Endothelial cell of umbilical vein (primary cell): ENCODE data around the gene ZMIZ1. TPM values are rescaled to one million over a fixed set of nuclear protein-coding genes. Genes with fewer than 3 reads are reported as not detected.

Experiments
- BruUV-seq: library from RNA; stranded (reverse); fragments of 400-500 nt; replicated peaks from 2 replicates; lab custom pipeline; 2021; lab: Mats Ljungman, UMichigan
- CTCF ChIA-PET: fragments of 300-600, 350-600 bp; sonication (Branson Sonifier 250); formaldehyde crosslinking; loops from one replicate; lab custom pipeline; 2021; ENCODE audit warnings: antibody characterized with exemption, inconsistent platforms; lab: Charles Lee
- POLR2A ChIA-PET: fragments of 300-600, 350-600 bp; sonication (Branson Sonifier 250); formaldehyde crosslinking; loops from one replicate; lab custom pipeline; 2021; ENCODE audit warnings: antibody characterized with exemption, inconsistent platforms; lab: Charles Lee
- DNase-seq: peaks from one replicate; pipeline ENCODE4 v3.0.0-alpha.2; 2011; ENCODE audit warnings: low read depth, low spot score
- FAIRE-seq: peaks from 2 replicates; lab custom pipeline; 2011; peaks lifted over from hg19 to GRCh38; lab: Jason Lieb, UNC
- H2AFZ ChIP-seq: 2 replicates; pipeline ENCODE4 v1.6.0; 2012; ENCODE audit warnings: low read depth, low read length, control low read depth, inconsistent platforms
- H3K27ac ChIP-seq: 2 replicates; pipeline ENCODE4 v1.5.1; 2011; ENCODE audit warnings: low read depth, mild to moderate bottlenecking, control low read depth, low read length, moderate library complexity; ENCODE audit not compliant: insufficient read depth
- H3K27me3 ChIP-seq, 2 experiments: 2 replicates each; pipeline versions ENCODE4 v1.6.0 to v1.6.1; 2011; ENCODE audit warnings: low read length in 2 of 2, mixed read lengths in 1 of 2; ENCODE audit not compliant: control insufficient read depth in 2 of 2, insufficient read depth in 2 of 2
- H3K36me3 ChIP-seq, 2 experiments: 2 replicates in 1 of 2; 3 replicates in 1 of 2; pipeline ENCODE4 v1.5.1; 2011; ENCODE audit warnings: low read length in 2 of 2, mild to moderate bottlenecking in 1 of 2, moderate library complexity in 1 of 2; ENCODE audit not compliant: control insufficient read depth in 2 of 2, insufficient read depth in 2 of 2; ENCODE audit errors: extremely low read depth in 1 of 2
- H3K4me1 ChIP-seq: 3 replicates; pipeline ENCODE4 v1.5.1; 2011; ENCODE audit warnings: mild to moderate bottlenecking, low read length; ENCODE audit not compliant: control insufficient read depth, insufficient read depth; ENCODE audit errors: extremely low read depth
- H3K4me2 ChIP-seq: 2 replicates; pipeline ENCODE4 v1.6.1; 2011; ENCODE audit warnings: low read length, control low read depth, mixed read lengths; ENCODE audit not compliant: insufficient read depth
- H3K4me3 ChIP-seq, 3 experiments: fragments of 200-600 bp in 1 of 3; sonication (generic), shearing (Covaris generic) in 1 of 3; replicated peaks in 1 of 3; 2 replicates each; pipeline ENCODE4 v1.5.1; 2011 to 2016; ENCODE audit warnings: control low read depth in 3 of 3, low read length in 3 of 3, mild to moderate bottlenecking in 2 of 3, inconsistent platforms in 1 of 3, low read depth in 1 of 3, moderate library complexity in 1 of 3; ENCODE audit not compliant: insufficient read depth in 1 of 3
- H3K79me2 ChIP-seq: 2 replicates; pipeline ENCODE4 v1.6.0; 2012; ENCODE audit warnings: low read length, inconsistent platforms; ENCODE audit not compliant: control insufficient read depth, insufficient read depth
- H3K9ac ChIP-seq: replicated peaks from 2 replicates; pipeline ENCODE3; 2011; ENCODE audit warnings: low read length, control low read depth; ENCODE audit not compliant: insufficient read depth; ENCODE audit errors: extremely low read depth
- H3K9me1 ChIP-seq: replicated peaks from 3 replicates; pipeline ENCODE4 v1.6.0; 2011; ENCODE audit warnings: mild to moderate bottlenecking, low read length; ENCODE audit not compliant: control insufficient read depth, insufficient read depth; ENCODE audit errors: extremely low read depth
- H3K9me3 ChIP-seq: replicated peaks from 2 replicates; pipeline ENCODE4 v1.5.1; 2012; ENCODE audit warnings: low read length, inconsistent platforms; ENCODE audit not compliant: control insufficient read depth, insufficient read depth
- H4K20me1 ChIP-seq: replicated peaks from 2 replicates; pipeline ENCODE3; 2011; ENCODE audit warnings: mild to moderate bottlenecking, low read length; ENCODE audit not compliant: control insufficient read depth, insufficient read depth; ENCODE audit errors: extremely low read depth
- CTCF ChIP-seq, 2 donors: IDR thresholded peaks; 1 replicate in 1 of 2; 2 replicates in 1 of 2; pipeline ENCODE4 v1.5.1; 2011; ENCODE audit warnings: low read length in 2 of 2, mild to moderate bottlenecking in 2 of 2, moderate library complexity in 2 of 2, control low read depth in 1 of 2, inconsistent platforms in 1 of 2, low read depth in 1 of 2; ENCODE audit not compliant: insufficient read depth in 1 of 2; ENCODE audit errors: extremely low read depth in 1 of 2
- EZH2 ChIP-seq: IDR thresholded peaks from 2 replicates; pipeline ENCODE4 v1.6.1; 2012; ENCODE audit warnings: borderline replicate concordance, low read depth, mild to moderate bottlenecking, moderate library complexity, low read length, inconsistent platforms; ENCODE audit not compliant: severe bottlenecking
- FOS ChIP-seq: IDR thresholded peaks from 2 replicates; pipeline ENCODE4 v1.6.1; 2011; ENCODE audit warnings: mild to moderate bottlenecking, low read length, moderate library complexity, borderline replicate concordance; ENCODE audit not compliant: insufficient read depth
- GATA2 ChIP-seq: IDR thresholded peaks from 2 replicates; pipeline ENCODE4 v1.7.0; 2011; ENCODE audit warnings: low read depth, mild to moderate bottlenecking, moderate library complexity, mixed read lengths, low read length; ENCODE audit not compliant: insufficient read length, insufficient read depth
- JUN ChIP-seq: IDR thresholded peaks from 2 replicates; pipeline ENCODE4 v1.6.1; 2011; ENCODE audit warnings: borderline replicate concordance, low read depth; ENCODE audit not compliant: insufficient read length, insufficient read depth
- MAX ChIP-seq: IDR thresholded peaks from 2 replicates; pipeline ENCODE4 v1.6.1; 2011; ENCODE audit not compliant: insufficient read depth, insufficient read length
- MYC ChIP-seq: IDR thresholded peaks from one replicate; pipeline ENCODE4 v1.6.1; 2011; ENCODE audit warnings: mild to moderate bottlenecking, low read depth, low read length
- POLR2A ChIP-seq: IDR thresholded peaks from 2 replicates; pipeline ENCODE4 v1.6.1; 2012; ENCODE audit warnings: low read depth, mild to moderate bottlenecking, control low read depth, low read length
- POLR2AphosphoS5 ChIP-seq: IDR thresholded peaks from 2 replicates; pipeline ENCODE4 v1.6.1; 2012; ENCODE audit warnings: low read depth, mild to moderate bottlenecking, control low read depth, low read length, moderate library complexity; ENCODE audit not compliant: insufficient read depth
- dilution Hi-C: fragments of 300-500 bp; cut with MboI; formaldehyde crosslinking; loops from one replicate; pipeline ENCODE4 v1.15.0; 2019; ENCODE audit warnings: low sequenced_read_pairs; ENCODE audit not compliant: extremely low pct_ligation_motif_present
- intact Hi-C: fragments of 100-400 bp; cut with micrococcal nuclease; formaldehyde crosslinking; loops from one replicate; pipeline ENCODE4 v1.10.0; 2022
- polyA plus RNA-seq, 4 experiments: library from polyadenylated mRNA; depleted of rRNA in 3 of 4; stranded (reverse) in 3 of 4; unstranded in 1 of 4; fragments of >200 nt; gene quantifications; 2 replicates each; pipeline versions ENCODE4 v1.2.1 to v1.2.3, GENCODE V29; 2011 to 2012; ENCODE audit warnings: missing spikeins in 1 of 4
- total RNA-seq: library from RNA; stranded (reverse); gene quantifications from 2 replicates; pipeline ENCODE4 v1.2.3, GENCODE V29; 2021

The ZMIZ1 gene
- total and polyA plus RNA-seq, 2 donors (not counting 3 experiments of a cell fraction or from before 2014, with no cell fraction given), result 12.5 to 46.7 TPM

GRCh38 chr10:79268742-79269141 lies 200.0 kb downstream of the ZMIZ1 start:
- DNase-seq, result no peak
- H4K20me1 ChIP-seq, result no peaks in the 10 kb centered on the region
- no peak overlapping the region for H3K4me3 ChIP-seq
- no peak overlapping the region for H2AFZ ChIP-seq
- H3K4me2 ChIP-seq, result no peak overlapping the region
- no peaks in the 10 kb centered on the region for H3K9me1 ChIP-seq
- no peak overlapping the region for H3K9ac ChIP-seq
- no peak for TF ChIP-seq MYC
- no peak for TF ChIP-seq GATA2
- no peak for TF ChIP-seq JUN
- no peak for TF ChIP-seq FOS
- TF ChIP-seq POLR2A, result no peak
- no peak for TF ChIP-seq POLR2AphosphoS5
- TF ChIP-seq EZH2, result no peak
- no peak for TF ChIP-seq CTCF (IDR thresholded peaks at IDR 0.05; ENCODE audit: extremely low read depth in 1 of 2, insufficient read depth in 1 of 2, low read depth in 1 of 2, low read length in 2 of 2)
- no peak for TF ChIP-seq MAX
- no peaks in the 10 kb centered on the region for H3K9me3 ChIP-seq
- intact Hi-C loops, result no loop called here
- H3K79me2 ChIP-seq, result peaks cover 54% of the 10 kb centered on the region
- H3K4me1 ChIP-seq, result peaks cover 37% of the 10 kb centered on the region
- dilution Hi-C loops, result no loop called here
- FAIRE-seq, result no peak
- POLR2A ChIA-PET, result no interaction called here
- H3K36me3 ChIP-seq, result peaks cover 0 to 7% of the 10 kb centered on the region in 2 experiments
- H3K27ac ChIP-seq, result peak overlapping the region; percentile 86
- no TSS peak for BruUV-seq
- no peaks in the 10 kb centered on the region for H3K27me3 ChIP-seq
- CTCF ChIA-PET, result no interaction called here
